Loucy (cell line): ENCODE measurements around the gene FGF14.

Source experiments
- H2AFZ ChIP-seq: fragments of 200-600 bp; sonication (generic); 2 replicates; pipeline ENCODE4 v1.6.0; 2016; ENCODE audit warnings: antibody characterized with exemption, mild to moderate bottlenecking, low read length, moderate library complexity
- H3F3A ChIP-seq: fragments of 200-600 bp; 2 replicates; pipeline ENCODE4 v1.6.0; 2016; ENCODE audit warnings: antibody characterized with exemption, low read depth, mild to moderate bottlenecking
- H3K27me3 ChIP-seq: fragments of 200-600 bp; sonication (generic); 2 replicates; pipeline ENCODE4 v1.6.1; 2014; ENCODE audit warnings: low read length, mild to moderate bottlenecking; ENCODE audit not compliant: insufficient read depth, poor library complexity, severe bottlenecking
- H3K36me3 ChIP-seq: fragments of 200-600 bp; sonication (generic); 2 replicates; pipeline ENCODE4 v1.6.1; 2016; ENCODE audit warnings: low read length; ENCODE audit not compliant: insufficient read depth
- H3K4me1 ChIP-seq: fragments of 200-600 bp; sonication (generic); 2 replicates; pipeline ENCODE4 v1.5.1; 2014; ENCODE audit warnings: low read length, mild to moderate bottlenecking; ENCODE audit not compliant: insufficient read depth, poor library complexity, severe bottlenecking
- H3K4me2 ChIP-seq: fragments of 200-600 bp; sonication (generic); 2 replicates; pipeline ENCODE4 v1.6.0; 2014; ENCODE audit warnings: antibody characterized with exemption, low read length, low read depth, mild to moderate bottlenecking; ENCODE audit not compliant: poor library complexity, severe bottlenecking
- H3K4me3 ChIP-seq: fragments of 200-600 bp; sonication (generic); 2 replicates; pipeline ENCODE4 v1.5.1; 2014; ENCODE audit warnings: low read length, mild to moderate bottlenecking, mixed read lengths; ENCODE audit not compliant: poor library complexity, severe bottlenecking
- H3K79me2 ChIP-seq: fragments of 200-600 bp; sonication (generic); 2 replicates; pipeline ENCODE4 v1.6.1; 2014; ENCODE audit warnings: low read length; ENCODE audit not compliant: insufficient read depth
- H3K9ac ChIP-seq: fragments of 200-600 bp; sonication (generic); 2 replicates; pipeline ENCODE4 v1.6.0; 2014; ENCODE audit warnings: mild to moderate bottlenecking, low read depth, low read length, moderate library complexity; ENCODE audit not compliant: poor library complexity, severe bottlenecking
- H3K9me2 ChIP-seq: fragments of 200-600 bp; sonication (generic); replicated peaks from 2 replicates; pipeline ENCODE4 v1.6.1; 2016; ENCODE audit warnings: low read depth, low read length, mixed read lengths
- H3K9me3 ChIP-seq: fragments of 200-600 bp; sonication (generic); 2 replicates; pipeline ENCODE4 v1.6.1; 2014; ENCODE audit warnings: mild to moderate bottlenecking, antibody characterized with exemption, low read length, low read depth; ENCODE audit not compliant: insufficient read depth
- H4K20me1 ChIP-seq: fragments of 200-600 bp; sonication (generic); 2 replicates; pipeline ENCODE4 v1.6.0; 2014; ENCODE audit warnings: antibody characterized with exemption, low read length, mild to moderate bottlenecking; ENCODE audit not compliant: insufficient read depth, poor library complexity, severe bottlenecking
- CTCF ChIP-seq: fragments of 200-600 bp; sonication (generic); conservative IDR thresholded peaks from 2 replicates; pipeline ENCODE4 v1.5.1; 2014; ENCODE audit warnings: mild to moderate bottlenecking, antibody characterized with exemption, low read length
- EZH2phosphoT487 ChIP-seq: fragments of 200-600 bp; IDR thresholded peaks from 2 replicates; pipeline ENCODE4 v1.6.1; 2018; ENCODE audit warnings: antibody characterized with exemption, mild to moderate bottlenecking, moderate library complexity, borderline replicate concordance

Gene FGF14

DNA sequence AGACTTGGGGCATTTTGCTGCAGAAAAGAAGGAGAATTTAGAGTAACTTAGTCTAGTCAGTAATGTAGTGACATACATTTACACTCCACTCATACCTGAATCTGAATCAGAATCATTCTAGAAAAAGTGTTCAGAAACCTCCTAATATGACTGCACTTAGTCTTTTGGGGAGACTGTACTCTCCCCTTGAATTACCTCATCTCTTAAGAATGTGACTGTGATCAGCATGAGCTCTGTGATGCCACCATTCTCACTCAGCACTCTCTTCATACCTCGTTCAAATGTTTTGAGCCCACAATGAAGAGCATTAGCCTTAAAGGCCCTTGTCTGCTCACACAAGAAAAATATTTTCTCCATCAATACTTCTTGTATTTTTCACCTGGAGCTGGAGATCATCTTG lies 229.4 kb downstream of the FGF14 start:
- Histone ChIP-seq H3F3A (no peaks in the 10 kb centered on the region), H3K9me2 (no peaks in the 10 kb centered on the region), H3K9me3 (no peaks in the 10 kb centered on the region), H3K79me2 (no peaks in the 10 kb centered on the region), H3K4me2 (no peak overlapping the region), H3K4me1 (no peaks in the 10 kb centered on the region), H2AFZ (no peak overlapping the region), H3K36me3 (no peaks in the 10 kb centered on the region), H3K9ac (no peak overlapping the region), H4K20me1 (no peaks in the 10 kb centered on the region), H3K4me3 (no peak overlapping the region), H3K27me3 (no peaks in the 10 kb centered on the region)
- TF ChIP-seq CTCF (no peak), EZH2phosphoT487 (no peak)

DNA sequence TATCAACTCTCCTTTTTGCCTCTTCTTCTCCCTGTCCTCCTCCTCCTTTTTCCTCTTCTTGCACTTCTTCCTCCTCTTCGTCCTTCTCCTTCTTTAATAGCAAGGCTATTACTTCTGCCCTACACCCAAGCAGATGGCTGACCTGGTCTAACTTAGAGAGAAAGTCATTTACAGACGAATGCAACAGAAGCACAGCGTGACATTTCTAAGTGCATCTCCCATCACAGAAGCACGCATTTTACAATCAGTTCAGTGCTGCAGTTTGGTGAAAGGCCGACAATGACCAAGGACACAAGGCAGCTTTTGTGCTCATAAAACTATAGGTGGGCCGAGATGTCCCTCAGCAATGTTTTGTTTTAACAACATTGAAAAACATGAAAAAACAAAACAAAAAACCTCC lies 231.5 kb downstream of the FGF14 start:
- H2AFZ ChIP-seq = no peak overlapping the region
- no peaks in the 10 kb centered on the region for H4K20me1 ChIP-seq
- no peaks in the 10 kb centered on the region for H3K27me3 ChIP-seq
- no peak overlapping the region for H3K4me2 ChIP-seq
- H3K36me3 ChIP-seq = no peaks in the 10 kb centered on the region
- no peaks in the 10 kb centered on the region for H3K4me1 ChIP-seq
- no peaks in the 10 kb centered on the region for H3K9me2 ChIP-seq
- no peaks in the 10 kb centered on the region for H3K79me2 ChIP-seq
- TF ChIP-seq EZH2phosphoT487 = no peak
- TF ChIP-seq CTCF = no peak
- no peak overlapping the region for H3K9ac ChIP-seq
- no peaks in the 10 kb centered on the region for H3K9me3 ChIP-seq
- no peak overlapping the region for H3K4me3 ChIP-seq
- no peaks in the 10 kb centered on the region for H3F3A ChIP-seq

DNA sequence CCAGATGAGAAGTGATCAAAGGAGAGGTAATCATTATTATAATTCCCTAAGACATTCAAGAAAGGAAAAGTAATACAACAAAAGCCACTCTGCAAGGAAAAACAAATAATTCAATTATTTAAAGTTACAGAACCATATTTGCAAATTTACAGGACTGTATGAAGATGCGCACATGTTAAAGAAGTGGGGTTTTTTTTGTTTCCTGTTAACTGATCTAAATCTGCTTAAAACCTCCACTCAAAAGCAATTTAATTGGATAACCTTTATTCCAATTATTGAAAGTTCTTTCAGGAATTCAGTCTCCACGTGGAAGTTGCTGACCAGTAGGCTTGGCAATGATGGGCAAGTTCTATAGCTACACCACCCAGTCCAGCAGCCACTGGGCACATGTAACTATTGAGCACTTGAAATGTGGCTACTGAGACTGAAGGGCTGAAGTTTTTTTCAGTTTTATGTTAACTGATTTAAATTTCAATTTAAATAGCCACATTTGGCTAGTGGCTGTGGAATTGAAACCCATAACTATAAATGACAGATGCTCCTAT lies 232.3 kb downstream of the FGF14 start:
- Histone ChIP-seq H3K4me1 (no peaks in the 10 kb centered on the region), H3K4me2 (no peak overlapping the region), H3F3A (no peaks in the 10 kb centered on the region), H3K79me2 (no peaks in the 10 kb centered on the region), H3K4me3 (no peak overlapping the region), H2AFZ (no peak overlapping the region), H3K27me3 (no peaks in the 10 kb centered on the region), H3K9me2 (no peaks in the 10 kb centered on the region), H3K9me3 (no peaks in the 10 kb centered on the region), H3K9ac (no peak overlapping the region), H3K36me3 (no peaks in the 10 kb centered on the region), H4K20me1 (no peaks in the 10 kb centered on the region)
- TF ChIP-seq CTCF (no peak), EZH2phosphoT487 (no peak)
